GM12878 (cell line): ENCODE data around the gene DLG2. TPM values are rescaled to one million over a fixed set of nuclear protein-coding genes. Genes with fewer than 3 reads are reported as not detected.

Experiments used
- ATAC-seq: fragments of 200-7000 bp; cut with Tn5 transposase; 3 replicates; pipeline ENCODE4 v1.9.1; 2020; ENCODE audit warnings: mild to moderate bottlenecking, moderate library complexity
- BruUV-seq: library from RNA; stranded (reverse); fragments of 400-500 nt; replicated peaks from 2 replicates; lab custom pipeline; 2021; lab: Mats Ljungman, UMichigan
- CTCF ChIA-PET: fragments of 300-600 bp; sonication (Branson Sonifier 250); formaldehyde crosslinking; extraction: SDS; loops from one replicate; lab custom pipeline; 2021; ENCODE audit warnings: inconsistent platforms; lab: Yijun Ruan, JAX
- POLR2A ChIA-PET: fragments of 350-600 bp; formaldehyde crosslinking; extraction: SDS; loops from one replicate; lab custom pipeline; 2021; ENCODE audit warnings: inconsistent platforms; lab: Charles Lee
- RAD21 ChIA-PET: fragments of 300-600 bp; sonication (Branson Sonifier 250); formaldehyde crosslinking; loops from one replicate; lab custom pipeline; 2023; ENCODE audit warnings: antibody characterized with exemption; ENCODE audit not compliant: unreplicated experiment; lab: Charles Lee
- SMC1A ChIA-PET: fragments of 300-600 bp; sonication (Branson Sonifier 250); formaldehyde crosslinking; loops from one replicate; lab custom pipeline; 2023; ENCODE audit not compliant: unreplicated experiment, uncharacterized antibody; lab: Charles Lee
- DNase-seq: peaks from one replicate; pipeline ENCODE4 v3.0.0-alpha.2; 2011; ENCODE audit warnings: low read depth, low spot score
- FAIRE-seq: peaks from 3 replicates; lab custom pipeline; 2011; peaks lifted over from hg19 to GRCh38; lab: Jason Lieb, UNC
- H2AFZ ChIP-seq: 2 replicates; pipeline ENCODE4 v1.6.0; 2011; ENCODE audit warnings: low read depth, low read length, control low read depth; ENCODE audit not compliant: control insufficient read depth
- H3K27ac ChIP-seq: 2 replicates; pipeline ENCODE4 v1.5.1; 2011; ENCODE audit warnings: control low read depth; ENCODE audit not compliant: control insufficient read depth, insufficient read depth
- H3K27me3 ChIP-seq, 2 experiments: replicated peaks in 1 of 2; 2 replicates each; pipeline versions ENCODE4 v1.6.0 to v1.6.1; 2011; ENCODE audit warnings: low read length in 1 of 2; ENCODE audit not compliant: control insufficient read depth in 2 of 2, insufficient read depth in 2 of 2
- H3K36me3 ChIP-seq, 2 experiments: 2 replicates each; pipeline ENCODE4 v1.5.1; 2011; ENCODE audit warnings: low read length in 1 of 2; ENCODE audit not compliant: control insufficient read depth in 2 of 2, insufficient read depth in 2 of 2
- H3K4me1 ChIP-seq: 2 replicates; pipeline ENCODE4 v1.6.1; 2011; ENCODE audit warnings: mild to moderate bottlenecking, low read length, moderate library complexity, mixed read lengths; ENCODE audit not compliant: control insufficient read depth, insufficient read depth
- H3K4me2 ChIP-seq: 2 replicates; pipeline ENCODE4 v1.6.0; 2011; ENCODE audit warnings: control low read depth; ENCODE audit not compliant: control insufficient read depth, insufficient read depth
- H3K4me3 ChIP-seq: fragments of 200-600 bp; sonication (generic); 2 replicates; pipeline ENCODE4 v1.5.1; 2016
- H3K79me2 ChIP-seq: 2 replicates; pipeline ENCODE4 v1.6.0; 2011; ENCODE audit warnings: low read length; ENCODE audit not compliant: control insufficient read depth, insufficient read depth
- H3K9ac ChIP-seq: 2 replicates; pipeline ENCODE4 v1.8.0; 2011; ENCODE audit warnings: low read length, control low read depth, mixed read lengths; ENCODE audit not compliant: control insufficient read depth, insufficient read depth
- H3K9me3 ChIP-seq: replicated peaks from 3 replicates; pipeline ENCODE4 v1.5.1; 2011; ENCODE audit warnings: mild to moderate bottlenecking, low read length; ENCODE audit not compliant: control insufficient read depth, insufficient read depth
- H4K20me1 ChIP-seq: 2 replicates; pipeline ENCODE4 v1.6.0; 2011; ENCODE audit not compliant: control insufficient read depth, insufficient read depth
- NR2C2 ChIP-seq: IDR thresholded peaks from 2 replicates; pipeline ENCODE4 v1.6.1; 2011; ENCODE audit warnings: borderline replicate concordance, low read depth; ENCODE audit not compliant: control insufficient read depth, insufficient read length
- NR2F1 ChIP-seq: fragments of 450-650 bp; conservative IDR thresholded peaks from 2 replicates; pipeline ENCODE4 v1.6.1; 2017; ENCODE audit warnings: mild to moderate bottlenecking
- RUNX3 ChIP-seq: IDR thresholded peaks from 2 replicates; pipeline ENCODE4 v1.6.1; 2012; ENCODE audit warnings: low read length, inconsistent platforms
- WGBS: methylation state at CpG from one replicate; pipeline ENCODE4 v1.1.6; 2016; ENCODE audit warnings: low lambda C conversion rate; ENCODE audit not compliant: insufficient replicate concordance, insufficient coverage; ENCODE audit errors: missing lambda C conversion rate; 5-methylcytosine and 5-hydroxymethylcytosine counted together
- in situ Hi-C: fragments of 300-500 bp; cut with MboI; formaldehyde crosslinking; loops from 9 replicates; pipeline ENCODE4 v1.14.3; 2018; ENCODE audit warnings: mixed read lengths
- intact Hi-C: fragments of 100-400 bp; cut with micrococcal nuclease; formaldehyde crosslinking; loops from one replicate; pipeline ENCODE4 v1.14.2; 2022; ENCODE audit not compliant: unreplicated experiment
- polyA plus RNA-seq, 11 experiments: library from polyadenylated mRNA; depleted of rRNA in 4 of 11; unstranded in 6 of 11; stranded (reverse) in 5 of 11; fragments of >200 nt; fragmentation: Nextera tagmentation in 4 of 11; fragmentation: Illumina TruSeq in 1 of 11; extraction: Ambion mirVana in 4 of 11; extraction: Trizol in 1 of 11; gene quantifications; 1 replicate in 1 of 11; 2 replicates in 10 of 11; pipeline versions ENCODE4 v1.2.1 to v1.2.3, GENCODE V29; 2011 to 2016; ENCODE audit warnings: inconsistent platforms in 2 of 11, missing spikeins in 2 of 11, low read depth in 1 of 11
- total RNA-seq, 4 experiments: library from RNA; depleted of rRNA in 3 of 4; stranded (reverse); fragments of >200 nt in 3 of 4; fragmentation: Illumina TruSeq in 1 of 4; extraction: Trizol in 1 of 4; gene quantifications; 2 replicates each; pipeline versions ENCODE4 v1.2.1 to v1.2.3, GENCODE V29; 2013 to 2021
- TF ChIP-seq, protein P1 (sequence below): IDR thresholded peaks from 2 replicates; pipeline ENCODE4 v1.6.1; 2012; ENCODE audit warnings: improper control_type of control experiment, low read depth, low read length; ENCODE audit not compliant: insufficient replicate concordance

DLG2 gene
- total and polyA plus RNA-seq, 10 of the 15 experiments (the other 5 are each of a cell fraction or from before 2014, with no cell fraction given) = 0.09 to 0.98 (median 0.35) TPM

DNA sequence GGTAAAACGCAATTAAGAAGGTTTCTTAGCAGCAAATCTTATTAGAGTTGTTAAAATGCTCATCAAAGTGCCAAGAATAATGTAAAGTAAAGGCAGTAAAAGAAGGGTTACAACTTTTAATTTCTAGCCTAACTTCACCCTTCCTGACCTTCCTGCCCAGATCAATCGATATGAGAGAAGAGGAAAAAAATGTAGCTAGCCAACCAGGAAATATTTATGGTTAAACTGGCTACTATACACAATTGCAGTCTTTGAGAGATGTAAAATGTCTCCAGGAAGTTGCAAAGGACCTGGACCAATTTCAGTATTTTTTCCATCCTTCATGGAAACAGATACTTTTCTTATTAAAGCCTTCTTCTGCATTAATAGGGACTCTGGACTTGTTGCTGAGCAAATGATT, 2199.2 kb downstream of the DLG2 start:
- Histone ChIP-seq H3K27ac (no peak overlapping the region), H3K36me3 (no peaks in the 10 kb centered on the region), H3K9me3 (no peaks in the 10 kb centered on the region), H3K4me1 (no peaks in the 10 kb centered on the region), H3K79me2 (no peaks in the 10 kb centered on the region), H3K27me3 (no peaks in the 10 kb centered on the region), H2AFZ (no peak overlapping the region), H4K20me1 (no peaks in the 10 kb centered on the region), H3K4me3 (no peak overlapping the region), H3K9ac (no peak overlapping the region), H3K4me2 (no peak overlapping the region)
- 3% methylated on average over 2 of the region's 2 CpGs for WGBS
- ATAC-seq (no peak), FAIRE-seq (no peak), DNase-seq (no peak)
- ChIA-PET CTCF (no interaction called here), RAD21 (no interaction called here), POLR2A (no interaction called here), SMC1A (no interaction called here)
- intact Hi-C loops = no loop called here
- BruUV-seq = no TSS peak
- TF ChIP-seq, protein P1, sequence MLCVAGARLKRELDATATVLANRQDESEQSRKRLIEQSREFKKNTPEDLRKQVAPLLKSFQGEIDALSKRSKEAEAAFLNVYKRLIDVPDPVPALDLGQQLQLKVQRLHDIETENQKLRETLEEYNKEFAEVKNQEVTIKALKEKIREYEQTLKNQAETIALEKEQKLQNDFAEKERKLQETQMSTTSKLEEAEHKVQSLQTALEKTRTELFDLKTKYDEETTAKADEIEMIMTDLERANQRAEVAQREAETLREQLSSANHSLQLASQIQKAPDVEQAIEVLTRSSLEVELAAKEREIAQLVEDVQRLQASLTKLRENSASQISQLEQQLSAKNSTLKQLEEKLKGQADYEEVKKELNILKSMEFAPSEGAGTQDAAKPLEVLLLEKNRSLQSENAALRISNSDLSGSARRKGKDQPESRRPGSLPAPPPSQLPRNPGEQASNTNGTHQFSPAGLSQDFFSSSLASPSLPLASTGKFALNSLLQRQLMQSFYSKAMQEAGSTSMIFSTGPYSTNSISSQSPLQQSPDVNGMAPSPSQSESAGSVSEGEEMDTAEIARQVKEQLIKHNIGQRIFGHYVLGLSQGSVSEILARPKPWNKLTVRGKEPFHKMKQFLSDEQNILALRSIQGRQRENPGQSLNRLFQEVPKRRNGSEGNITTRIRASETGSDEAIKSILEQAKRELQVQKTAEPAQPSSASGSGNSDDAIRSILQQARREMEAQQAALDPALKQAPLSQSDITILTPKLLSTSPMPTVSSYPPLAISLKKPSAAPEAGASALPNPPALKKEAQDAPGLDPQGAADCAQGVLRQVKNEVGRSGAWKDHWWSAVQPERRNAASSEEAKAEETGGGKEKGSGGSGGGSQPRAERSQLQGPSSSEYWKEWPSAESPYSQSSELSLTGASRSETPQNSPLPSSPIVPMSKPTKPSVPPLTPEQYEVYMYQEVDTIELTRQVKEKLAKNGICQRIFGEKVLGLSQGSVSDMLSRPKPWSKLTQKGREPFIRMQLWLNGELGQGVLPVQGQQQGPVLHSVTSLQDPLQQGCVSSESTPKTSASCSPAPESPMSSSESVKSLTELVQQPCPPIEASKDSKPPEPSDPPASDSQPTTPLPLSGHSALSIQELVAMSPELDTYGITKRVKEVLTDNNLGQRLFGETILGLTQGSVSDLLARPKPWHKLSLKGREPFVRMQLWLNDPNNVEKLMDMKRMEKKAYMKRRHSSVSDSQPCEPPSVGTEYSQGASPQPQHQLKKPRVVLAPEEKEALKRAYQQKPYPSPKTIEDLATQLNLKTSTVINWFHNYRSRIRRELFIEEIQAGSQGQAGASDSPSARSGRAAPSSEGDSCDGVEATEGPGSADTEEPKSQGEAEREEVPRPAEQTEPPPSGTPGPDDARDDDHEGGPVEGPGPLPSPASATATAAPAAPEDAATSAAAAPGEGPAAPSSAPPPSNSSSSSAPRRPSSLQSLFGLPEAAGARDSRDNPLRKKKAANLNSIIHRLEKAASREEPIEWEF = no peak
- TF ChIP-seq RUNX3 (no peak), NR2F1 (no peak), NR2C2 (no peak)
- in situ Hi-C loops = no loop called here
